ENCODE measurements around the gene ARID5A. TPM values are rescaled to one million over a fixed set of nuclear protein-coding genes. Genes with fewer than 3 reads are reported as not detected.

Gene ARID5A
- total RNA-seq, 1 experiment from 2014 or later: 15.1 TPM

DNA sequence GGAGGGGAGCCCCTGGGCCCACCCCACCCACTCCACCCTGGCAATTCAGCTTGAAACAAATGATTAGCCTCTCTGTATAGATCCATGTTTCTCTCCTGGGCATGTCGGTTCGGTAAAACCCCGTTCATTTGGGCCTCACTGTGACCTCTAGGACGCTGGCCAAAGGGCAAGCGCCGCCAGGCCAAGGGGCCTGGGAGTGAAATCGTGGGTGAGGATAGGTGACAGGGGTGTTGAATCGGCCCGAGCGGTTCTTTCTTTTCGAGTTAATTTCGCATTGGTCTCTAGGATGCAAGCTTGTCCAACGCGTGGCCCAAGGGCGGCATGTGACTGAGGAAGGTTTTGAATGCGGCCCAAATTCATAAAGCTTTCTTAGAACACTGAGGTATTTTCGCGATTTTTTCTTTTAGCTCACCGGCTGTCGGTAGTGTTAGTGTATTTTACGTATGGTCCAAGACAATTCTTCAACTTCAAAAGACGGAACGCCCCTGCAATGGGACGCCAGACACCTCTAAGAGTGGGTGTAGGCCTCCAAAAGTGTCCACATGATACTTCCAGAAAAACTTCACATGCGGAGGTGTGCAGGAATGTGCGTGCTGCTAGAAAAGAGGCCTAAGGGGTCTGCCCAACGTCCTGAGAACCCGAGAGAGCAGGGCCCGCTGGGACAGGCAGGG, 9.8 kb upstream of the ARID5A start:
- DNase-seq (ENCODE audit: low read depth): no peak

GRCh38 chr2:96527286-96528005, 9.1 kb upstream of the ARID5A start:
- peak; percentile 26 for DNase-seq (ENCODE audit: low read depth)

GRCh38 chr2:96528006-96528699, 8.4 kb upstream of the ARID5A start:
- DNase-seq (ENCODE audit: low read depth): peak; percentile 68

DNA sequence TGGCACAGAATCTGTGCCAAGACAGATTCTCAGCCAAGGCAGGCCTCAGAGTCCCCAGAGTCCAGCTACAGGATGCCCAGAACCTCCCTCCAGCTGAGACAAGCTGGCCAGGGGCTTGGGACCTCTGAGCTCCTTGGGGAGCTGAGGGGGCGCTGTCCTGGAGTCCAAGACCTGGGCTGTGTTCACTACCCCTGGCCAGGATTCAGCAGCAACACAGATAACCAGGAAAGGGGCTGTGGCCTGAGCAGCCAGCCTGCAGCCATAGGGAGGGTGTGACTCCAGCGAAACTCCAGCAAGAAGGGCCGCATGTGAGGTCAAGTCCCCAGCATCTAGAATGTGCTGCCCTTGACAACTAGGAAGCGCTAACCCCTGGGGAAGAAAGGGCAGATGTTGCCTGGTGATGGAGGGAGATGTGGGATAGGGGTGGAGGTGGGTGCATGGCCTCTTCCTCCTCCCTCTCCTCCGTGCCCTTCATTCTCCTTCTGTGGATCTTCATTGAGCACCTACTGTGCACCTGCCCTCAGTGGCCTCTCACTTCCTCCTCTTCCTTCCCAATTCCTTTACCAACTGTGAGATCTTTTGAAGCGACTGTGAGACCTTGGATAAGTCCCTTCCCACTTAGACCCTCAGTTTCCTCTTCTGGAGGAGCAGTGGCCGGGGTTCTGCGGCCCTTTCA, 7.7 kb upstream of the ARID5A start:
- no peak for DNase-seq (ENCODE audit: low read depth)

GRCh38 chr2:96529376-96530143, 7.0 kb upstream of the ARID5A start:
- DNase-seq (ENCODE audit: low read depth): no peak

DNA sequence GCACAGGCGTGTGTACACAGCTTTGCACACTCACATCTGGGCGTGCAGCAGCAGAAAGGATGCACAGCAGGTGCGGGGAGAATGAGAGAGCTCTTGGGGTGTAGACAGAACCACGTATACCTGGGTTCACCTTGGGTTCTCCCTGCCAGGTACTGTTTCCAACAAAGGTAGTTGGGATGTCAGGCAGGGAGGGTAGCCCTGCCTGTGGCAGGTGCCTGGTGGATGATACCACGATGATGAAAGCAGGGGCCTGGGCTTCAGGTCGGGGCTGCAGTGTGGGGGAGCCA, 6.5 kb upstream of the ARID5A start:
- no peak for DNase-seq (ENCODE audit: low read depth)

DNA sequence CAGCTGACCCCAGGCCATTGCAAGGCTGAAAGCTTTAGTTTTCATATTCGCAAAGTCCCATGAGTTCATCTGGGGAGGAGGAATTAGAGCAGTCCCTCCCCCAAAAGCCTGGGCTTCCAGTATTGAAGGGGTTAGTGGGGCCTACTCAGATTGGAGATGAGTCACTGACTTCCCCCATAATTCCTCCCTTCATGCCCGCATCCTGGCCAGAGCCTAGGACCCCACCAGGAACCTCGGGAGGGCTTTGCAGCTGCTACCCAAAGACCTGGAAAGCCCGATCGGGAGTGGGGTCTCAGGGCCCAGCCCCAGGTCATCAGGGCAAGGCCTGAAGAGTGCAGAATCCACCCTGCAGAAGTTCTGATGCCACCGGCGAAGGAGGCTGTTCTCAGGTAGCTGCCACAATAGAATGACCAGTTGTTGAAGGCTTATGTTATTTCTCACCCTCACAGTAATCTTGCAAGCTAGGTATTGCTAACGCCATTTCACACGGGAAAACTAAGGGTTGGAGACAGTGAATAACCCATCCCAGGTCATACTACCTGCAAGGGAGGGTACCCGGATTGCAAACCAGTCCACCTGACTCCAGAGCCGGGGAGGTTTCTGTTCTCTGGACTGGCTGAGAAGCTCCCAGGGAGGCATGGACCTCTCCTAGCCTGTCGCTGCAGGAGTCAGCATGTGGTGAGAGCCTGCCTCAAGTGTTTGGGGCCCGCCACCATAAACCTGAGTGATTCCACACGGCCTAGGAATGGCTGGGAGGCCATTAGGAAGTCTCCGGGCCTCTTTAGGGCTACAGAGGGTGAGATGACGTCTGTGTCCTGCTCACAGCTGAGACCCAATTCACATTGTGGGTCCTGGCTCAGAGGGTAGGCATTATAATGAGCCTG, 5.8 kb upstream of the ARID5A start:
- DNase-seq (ENCODE audit: low read depth): no peak

DNA sequence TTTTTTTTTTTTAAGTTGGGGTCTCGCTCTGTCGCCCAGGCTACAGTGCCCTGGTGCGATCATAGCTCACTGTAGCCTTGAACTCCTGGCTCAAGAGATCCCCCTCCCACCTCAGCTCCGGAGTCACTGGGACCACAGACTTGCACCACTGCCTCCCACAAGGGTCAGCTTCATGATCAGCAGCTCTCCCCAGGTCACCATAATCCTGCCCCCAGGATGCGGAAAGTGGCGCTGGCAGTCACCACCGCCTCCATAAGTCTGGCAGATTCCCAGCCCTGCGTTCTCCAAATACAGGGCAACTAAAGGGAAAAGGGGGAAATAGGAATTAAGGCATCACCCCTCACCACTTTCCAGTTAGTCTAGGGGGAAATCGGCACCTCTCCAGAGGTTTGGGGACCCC, 5.2 kb upstream of the ARID5A start:
- no peak for DNase-seq (ENCODE audit: low read depth)

- peak; percentile 100 for DNase-seq (ENCODE audit: low read depth)
These were observed 4.6 kb upstream of the ARID5A start for GRCh38 chr2:96531872-96532505.

DNA sequence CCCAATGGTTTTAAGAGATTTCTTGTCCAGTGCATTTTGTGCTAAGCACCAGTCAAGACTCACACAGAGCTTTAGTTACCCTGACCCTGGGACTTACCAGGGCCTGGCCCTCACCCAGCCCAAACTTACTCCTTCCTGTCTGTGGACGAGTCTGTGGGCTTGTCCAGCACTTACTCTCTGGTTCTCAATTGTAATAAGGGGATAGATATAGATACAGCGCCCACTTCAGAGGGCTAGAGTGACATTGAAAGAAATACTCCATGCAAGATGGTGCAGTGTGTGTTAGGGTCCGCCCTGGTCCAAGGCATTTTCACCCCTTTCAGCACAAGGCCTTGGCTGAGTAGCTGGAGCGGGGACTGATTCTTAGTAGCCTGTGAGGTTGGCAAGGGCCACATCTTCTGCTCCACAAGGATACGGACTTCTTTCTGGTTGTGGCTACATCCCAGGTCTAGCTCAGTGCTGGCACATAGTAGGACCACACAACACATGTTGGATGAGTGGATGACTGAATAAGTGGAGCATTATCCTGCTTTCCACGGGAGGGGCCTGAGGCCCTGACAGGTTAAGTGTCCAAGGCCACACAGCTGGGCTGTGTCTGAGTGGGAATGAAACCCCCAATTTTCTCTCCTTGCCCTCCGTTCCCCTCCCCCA, 3.8 kb upstream of the ARID5A start:
- no peak for DNase-seq (ENCODE audit: low read depth)

DNA sequence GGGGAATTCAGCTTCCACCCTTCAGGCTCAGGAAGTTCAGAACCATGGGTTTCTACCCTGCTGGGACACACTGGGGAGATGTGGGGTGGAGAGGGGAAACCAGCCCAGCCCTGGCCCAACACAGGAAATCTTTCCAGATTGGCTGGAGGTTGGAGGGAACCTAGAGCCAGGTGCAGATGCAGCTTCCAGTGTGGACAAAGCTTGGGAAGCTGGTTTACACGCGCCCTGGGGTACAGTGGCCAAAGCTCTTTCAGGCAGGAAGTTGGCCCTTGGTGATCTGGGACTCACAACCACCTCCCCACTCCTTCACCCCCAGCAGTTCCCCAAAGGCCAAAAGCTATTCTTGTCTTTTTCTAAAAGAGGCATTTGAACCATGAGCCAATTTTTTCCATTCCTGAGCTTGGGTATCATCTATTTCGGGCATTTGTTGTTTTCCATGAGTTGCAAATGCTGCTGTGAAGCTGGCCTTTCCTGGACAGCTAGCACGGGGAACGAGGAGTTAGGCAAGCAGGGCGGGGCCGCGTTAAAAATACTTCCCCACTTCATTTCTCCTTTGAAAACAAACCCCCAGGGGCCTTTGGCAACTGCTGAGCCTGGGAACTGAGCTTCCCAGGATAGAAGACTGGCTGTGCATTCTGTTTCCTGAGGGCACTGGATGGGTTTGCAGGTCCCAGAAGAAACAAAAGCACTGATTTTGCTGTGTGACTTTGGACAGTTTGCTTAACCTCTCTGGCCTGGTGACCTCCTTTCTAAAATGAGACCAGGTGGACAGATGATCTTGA, 3.1 kb upstream of the ARID5A start:
- peak; percentile 74 for DNase-seq (ENCODE audit: low read depth)

DNA sequence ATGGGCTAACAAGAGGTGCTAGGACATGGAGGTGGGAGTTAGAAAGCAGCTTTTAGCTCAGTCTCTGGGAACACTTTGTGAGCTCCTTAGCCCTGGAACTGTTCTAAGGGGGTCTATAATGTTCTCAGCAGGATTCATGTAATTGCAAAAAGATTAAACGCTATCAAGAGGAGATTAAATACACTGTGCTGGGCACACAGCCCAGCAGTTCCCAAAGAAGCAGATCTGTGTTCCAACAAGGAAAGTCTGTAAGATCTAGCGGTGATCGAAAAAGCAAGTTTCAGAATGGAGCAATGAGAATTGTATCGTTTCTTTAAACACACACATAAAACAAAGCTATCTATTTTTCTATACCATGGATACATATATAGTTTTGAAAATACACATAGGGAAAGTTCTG, 2.4 kb upstream of the ARID5A start:
- DNase-seq (ENCODE audit: low read depth): no peak

DNA sequence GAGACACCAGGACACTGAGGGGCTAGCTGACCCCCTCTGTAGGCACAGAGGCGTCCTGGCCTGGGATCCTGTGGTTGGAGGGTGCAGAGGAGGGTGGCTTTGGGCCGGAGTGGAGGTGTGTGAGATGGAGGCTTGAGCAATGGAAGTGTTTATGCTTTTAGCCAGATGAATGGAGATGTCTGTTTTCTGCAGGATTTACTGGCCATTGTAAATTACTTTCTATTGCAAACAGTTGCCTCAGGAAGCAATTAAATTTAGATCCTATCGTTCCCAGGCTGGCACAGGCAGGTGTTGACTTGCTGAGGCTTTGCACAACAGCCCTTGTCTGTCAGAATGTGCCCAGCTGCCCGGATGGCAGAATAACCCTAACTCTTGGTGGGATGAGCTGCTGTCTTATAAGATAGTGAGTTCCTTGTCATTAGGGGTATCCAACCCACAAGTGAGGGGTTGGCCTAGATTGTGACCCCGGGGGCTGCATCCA, 1.8 kb upstream of the ARID5A start:
- DNase-seq (ENCODE audit: low read depth): no peak

DNA sequence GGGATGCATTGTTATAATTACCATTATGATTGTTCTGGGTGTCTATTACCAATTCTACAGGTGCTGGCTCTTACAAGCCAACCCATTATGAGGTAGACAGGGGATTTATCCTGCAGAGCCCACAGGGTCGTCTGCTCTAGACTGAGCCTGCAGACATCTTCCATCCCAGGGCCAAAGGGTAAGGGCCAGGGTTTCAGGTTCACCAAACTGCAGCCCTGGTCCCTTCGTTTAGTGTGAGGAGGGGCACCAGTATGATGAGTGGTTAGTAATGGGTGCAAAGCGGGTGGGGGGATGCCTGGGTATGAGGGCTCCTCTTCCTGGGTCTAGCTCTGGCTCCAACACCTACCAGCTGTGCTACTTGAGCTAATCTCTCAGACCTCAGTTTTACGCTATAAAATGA, 1.2 kb upstream of the ARID5A start:
- no peak for DNase-seq (ENCODE audit: low read depth)

DNA sequence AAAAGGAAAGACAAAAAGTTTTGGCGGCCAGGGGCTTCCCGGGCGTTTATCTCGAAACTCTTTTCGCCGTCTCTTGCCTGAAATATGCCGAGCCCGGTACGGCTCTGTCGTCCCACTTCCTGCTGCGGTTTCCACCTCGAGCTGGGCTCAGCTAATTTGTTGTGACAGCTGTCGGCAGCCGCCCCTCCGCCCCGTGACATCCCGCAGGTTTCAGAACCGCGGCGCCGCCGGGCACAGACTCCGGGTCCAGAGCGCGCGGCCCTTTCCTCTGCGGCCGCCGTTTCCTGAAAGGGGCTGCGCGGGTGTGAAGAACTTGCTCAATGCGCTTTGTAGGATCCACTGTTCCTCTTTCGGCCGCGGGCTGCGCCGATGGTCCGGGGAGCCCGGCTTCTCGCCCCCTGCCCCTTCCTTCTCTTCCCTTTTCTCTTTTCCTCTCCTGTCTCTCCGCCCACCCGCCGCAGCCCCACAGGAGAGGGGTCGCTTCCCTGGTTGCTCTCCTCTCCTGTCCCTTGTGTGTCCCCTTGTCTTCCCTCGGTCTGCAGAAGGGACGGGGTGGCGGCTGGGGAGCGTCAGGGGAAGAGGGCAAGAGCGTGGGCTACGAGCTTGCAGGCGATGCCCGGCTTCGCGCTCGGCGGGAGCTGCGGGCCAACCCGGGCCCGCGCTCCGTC, 648 bp downstream of the ARID5A start:
- peak; percentile 78 for DNase-seq (ENCODE audit: low read depth)

DNA sequence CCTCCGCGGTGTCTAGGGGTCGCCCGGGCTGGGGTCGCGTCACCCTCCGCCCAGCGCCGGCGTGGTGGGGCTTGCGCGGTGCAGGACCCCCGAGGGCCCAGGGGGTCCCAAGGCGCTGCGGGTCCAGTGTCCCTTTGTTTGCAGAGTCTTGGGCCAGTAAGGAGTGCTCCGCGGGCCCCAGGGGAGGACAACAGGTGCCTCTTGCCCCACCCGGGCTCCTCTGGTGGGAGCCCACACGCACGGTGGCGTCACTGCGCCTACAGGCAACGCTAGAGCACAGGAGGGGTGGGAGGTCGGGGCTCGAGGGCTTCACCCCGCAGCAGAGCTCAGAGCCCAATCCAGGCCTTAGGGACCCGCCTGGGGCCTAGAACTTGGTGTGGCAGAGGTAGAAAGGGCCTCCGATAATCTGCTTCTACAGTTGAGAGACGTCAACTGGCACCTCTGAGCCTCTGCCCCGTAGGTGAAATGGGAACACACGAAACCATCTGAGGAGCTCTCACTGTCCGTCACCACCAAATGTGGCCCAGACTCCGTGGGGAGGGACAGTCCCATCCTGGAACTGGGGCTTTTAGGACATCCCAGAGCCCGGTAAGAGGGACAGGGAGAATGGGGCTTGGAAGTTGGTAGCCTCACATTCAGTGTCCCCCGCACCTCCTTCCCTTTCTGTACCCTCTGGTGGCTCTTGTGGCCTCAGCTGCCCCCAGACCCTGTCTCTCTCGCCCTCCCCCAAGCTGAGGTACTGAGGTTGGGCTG, 1.4 kb downstream of the ARID5A start:
- no peak for DNase-seq (ENCODE audit: low read depth)

- no peak for DNase-seq (ENCODE audit: low read depth)
These were observed 2.1 kb downstream of the ARID5A start for GRCh38 chr2:96538487-96539214.
